CD8-positive, alpha-beta memory T cell (primary cell): ENCODE measurements around the gene RIPOR2. TPM values are rescaled to one million over a fixed set of nuclear protein-coding genes. Genes with fewer than 3 reads are reported as not detected.

ENCODE experiments used
- CTCF ChIA-PET: fragments of 350-600 bp; sonication (Branson Sonifier 250); formaldehyde crosslinking; loops from one replicate; lab custom pipeline; 2021; ENCODE audit warnings: antibody characterized with exemption; lab: Charles Lee
- POLR2A ChIA-PET: fragments of 350-600 bp; sonication (Branson Sonifier 250); formaldehyde crosslinking; loops from one replicate; lab custom pipeline; 2021; ENCODE audit warnings: antibody characterized with exemption; lab: Charles Lee
- DNase-seq, 5 donors: peaks; one replicate each; pipeline versions ENCODE4 v3.0.0 to v3.0.0-alpha.2; 2020 to 2022; ENCODE audit warnings: mixed read lengths in 1 of 5
- H3K27ac ChIP-seq: one replicate; pipeline ENCODE4 v1.7.0; 2013; ENCODE audit warnings: low read depth, mild to moderate bottlenecking, low read length, moderate library complexity
- H3K27me3 ChIP-seq: 2 replicates; pipeline ENCODE4 v1.7.0; 2013; ENCODE audit warnings: low read length, mild to moderate bottlenecking; ENCODE audit not compliant: insufficient read depth, poor library complexity, severe bottlenecking
- H3K36me3 ChIP-seq: 2 replicates; pipeline ENCODE4 v1.7.0; 2013; ENCODE audit warnings: mild to moderate bottlenecking, low read length, moderate library complexity; ENCODE audit not compliant: insufficient read depth
- H3K4me1 ChIP-seq: 2 replicates; pipeline ENCODE4 v1.7.0; 2013; ENCODE audit warnings: mild to moderate bottlenecking, low read length, moderate library complexity; ENCODE audit not compliant: insufficient read depth
- H3K4me3 ChIP-seq: 2 replicates; pipeline ENCODE4 v1.7.0; 2013; ENCODE audit warnings: mild to moderate bottlenecking, low read length
- H3K9me3 ChIP-seq: 2 replicates; pipeline ENCODE4 v1.7.0; 2013; ENCODE audit warnings: mild to moderate bottlenecking, low read length
- H3K27ac Mint-ChIP-seq, 8 donors: one replicate each; pipeline ENCODE4 v1.8.0; 2020 to 2021; ENCODE audit warnings: mixed read lengths in 8 of 8, mild to moderate bottlenecking in 6 of 8, inconsistent platforms in 3 of 8, moderate library complexity in 3 of 8
- H3K27me3 Mint-ChIP-seq, 2 donors: one replicate each; pipeline ENCODE4 v1.8.0; 2020 to 2021; ENCODE audit warnings: mixed read lengths in 2 of 2, mild to moderate bottlenecking in 1 of 2, moderate library complexity in 1 of 2
- H3K36me3 Mint-ChIP-seq, 3 donors: one replicate each; pipeline ENCODE4 v1.8.0; 2020 to 2021; ENCODE audit warnings: mixed read lengths in 3 of 3, inconsistent platforms in 1 of 3, mild to moderate bottlenecking in 1 of 3
- H3K4me1 Mint-ChIP-seq, 3 donors: one replicate each; pipeline ENCODE4 v1.8.0; 2020 to 2021; ENCODE audit warnings: mixed read lengths in 3 of 3, inconsistent platforms in 1 of 3, mild to moderate bottlenecking in 1 of 3
- H3K4me3 Mint-ChIP-seq, 7 donors: one replicate each; pipeline ENCODE4 v1.8.0; 2020 to 2021; ENCODE audit warnings: mixed read lengths in 7 of 7, mild to moderate bottlenecking in 6 of 7, moderate library complexity in 4 of 7, inconsistent platforms in 2 of 7
- H3K9me3 Mint-ChIP-seq, 5 donors: one replicate each; pipeline ENCODE4 v1.8.0; 2020 to 2022; ENCODE audit warnings: mixed read lengths in 5 of 5, mild to moderate bottlenecking in 3 of 5, moderate library complexity in 2 of 5, inconsistent platforms in 1 of 5
- polyA plus RNA-seq: library from polyadenylated mRNA; unstranded; fragments of 300-500 nt; fragmentation: Illumina TruSeq; gene quantifications from one replicate; pipeline ENCODE4 v1.2.3, GENCODE V29; 2021
- total RNA-seq, 2 experiments: library from RNA; stranded (reverse); gene quantifications; one replicate each; pipeline ENCODE4 v1.2.3, GENCODE V29; 2021

Gene RIPOR2
- total and polyA plus RNA-seq, 3 experiments from 2014 or later = 54.4 to 427 (median 58.2) TPM

DNA sequence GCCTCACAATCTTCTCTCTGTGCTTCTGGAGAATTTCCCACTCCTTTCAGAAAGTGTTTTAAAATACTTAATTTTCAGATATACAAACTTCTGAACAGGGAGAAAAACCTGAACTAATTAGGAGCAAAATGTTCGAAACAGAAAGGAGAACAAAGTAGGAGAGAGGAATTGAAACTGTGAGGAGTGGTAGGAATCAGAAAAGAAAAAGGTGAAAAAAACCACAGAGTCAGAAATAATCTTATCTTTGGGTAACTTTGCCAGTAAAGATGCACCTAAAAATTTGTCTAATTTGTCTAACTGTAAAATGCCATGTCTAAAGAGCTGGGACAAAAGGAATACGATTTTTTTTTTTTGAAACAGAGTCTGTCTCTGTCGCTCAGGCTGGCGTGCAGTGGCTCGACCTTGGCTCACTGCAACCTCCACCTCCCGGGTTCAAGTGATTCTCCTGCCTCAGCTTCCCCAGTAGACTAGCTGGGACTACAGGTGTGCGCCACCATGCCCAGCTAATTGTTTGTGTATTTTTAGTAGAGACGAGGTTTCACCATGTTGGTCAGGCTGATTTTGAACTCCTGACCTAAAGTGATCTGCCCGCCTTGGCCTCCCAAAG, 4.7 kb upstream of the RIPOR2 start:
- Histone ChIP-seq H3K36me3 (no peaks in the 10 kb centered on the region), H3K27ac (no peak overlapping the region), H3K9me3 (peaks cover 13% of the 10 kb centered on the region), H3K4me3 (no peak overlapping the region), H3K4me1 (peaks cover 57% of the 10 kb centered on the region), H3K27me3 (no peaks in the 10 kb centered on the region)
- H3K36me3 Mint-ChIP-seq = peaks cover 4 to 39% (median 29%) of the 10 kb centered on the region in 3 donors
- POLR2A ChIA-PET = interaction anchor here (8.3 kb wide), 1 partner anchor 10 kb away, joined by 117 read pairs; no protein-coding TSS in a partner anchor
- H3K27ac Mint-ChIP-seq = peak overlapping the region in 5 of 8 donors; percentile 23 to 93 (median 38)
- H3K27me3 Mint-ChIP-seq = no peaks in the 10 kb centered on the region
- CTCF ChIA-PET = interaction anchor here (3.3 to 9.4 kb wide), 2 partner anchors 13 to 51 kb away, joined by 18 to 192 read pairs; no protein-coding TSS in a partner anchor
- peak overlapping the region in 5 of 7 donors; percentile 4 to 59 (median 45) for H3K4me3 Mint-ChIP-seq
- H3K9me3 Mint-ChIP-seq = peaks cover 15 to 27% (median 24%) of the 10 kb centered on the region in 5 donors
- peaks cover 60 to 84% (median 79%) of the 10 kb centered on the region in 3 donors for H3K4me1 Mint-ChIP-seq
- no peak for DNase-seq

DNA sequence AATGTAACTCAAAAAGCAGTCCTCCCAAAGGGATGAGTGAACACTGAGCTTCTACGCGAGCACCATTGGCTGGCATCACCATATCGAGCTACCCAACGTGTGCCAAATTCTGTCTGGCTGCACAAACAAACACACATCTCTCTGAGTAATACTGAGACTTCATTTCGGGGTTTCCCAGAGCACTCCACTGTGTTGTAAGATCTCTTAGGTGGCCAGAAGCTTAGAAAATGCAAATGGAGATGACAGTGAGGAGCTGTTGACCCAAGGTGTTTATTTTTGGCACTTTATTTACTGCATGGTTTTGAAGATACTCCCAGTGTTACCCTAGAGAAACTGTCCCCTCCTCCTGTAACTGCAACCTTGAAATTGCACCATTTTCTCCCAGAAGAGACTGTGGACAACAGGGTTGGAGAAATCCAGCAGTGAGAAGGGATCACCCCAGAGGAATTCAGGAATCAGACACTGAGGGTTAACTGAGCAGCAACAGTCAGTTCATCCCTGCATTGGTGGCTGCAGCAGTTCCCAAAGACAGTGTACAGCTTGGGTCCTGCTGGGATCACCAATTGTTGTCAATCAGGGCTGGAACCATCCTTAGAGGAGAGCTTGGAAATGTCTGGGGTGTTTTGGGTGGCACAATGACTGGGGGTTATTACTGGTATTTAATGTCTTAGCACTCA, 1.0 kb upstream of the RIPOR2 start:
- Mint-ChIP-seq H3K4me3 (peak overlapping the region; percentile 85 to 99 (median 99)), H3K27me3 (no peaks in the 10 kb centered on the region), H3K27ac (peak overlapping the region; percentile 84 to 97 (median 90)), H3K4me1 (peaks cover 56 to 64% (median 64%) of the 10 kb centered on the region in 3 donors), H3K9me3 (peaks cover 0 to 2% (median 0%) of the 10 kb centered on the region in 5 donors), H3K36me3 (peaks cover 13 to 50% (median 25%) of the 10 kb centered on the region in 3 donors)
- Histone ChIP-seq H3K4me1 (peaks cover 48% of the 10 kb centered on the region), H3K27me3 (no peaks in the 10 kb centered on the region), H3K9me3 (no peaks in the 10 kb centered on the region), H3K36me3 (no peaks in the 10 kb centered on the region), H3K4me3 (peak overlapping the region; percentile 72), H3K27ac (peak overlapping the region; percentile 21)
- peak in 2 of 5 donors; percentile 60 to 72 for DNase-seq
- ChIA-PET CTCF (interaction anchor here (0.6 to 9.4 kb wide), 17 partner anchors 8 to 134 kb away, joined by 3 to 192 read pairs (median 42); no protein-coding TSS in a partner anchor), POLR2A (interaction anchor here (0.7 to 8.3 kb wide), 10 partner anchors 9 to 81 kb away, joined by 3 to 117 read pairs (median 4); no protein-coding TSS in a partner anchor)

- H3K4me1 ChIP-seq = peaks cover 45% of the 10 kb centered on the region
- H3K36me3 Mint-ChIP-seq = peaks cover 27 to 75% (median 35%) of the 10 kb centered on the region in 3 donors
- H3K4me3 Mint-ChIP-seq = peak overlapping the region; percentile 85 to 99 (median 99)
- H3K4me1 Mint-ChIP-seq = peaks cover 54 to 65% (median 64%) of the 10 kb centered on the region in 3 donors
- H3K9me3 ChIP-seq = no peaks in the 10 kb centered on the region
- peak overlapping the region; percentile 64 for H3K27ac ChIP-seq
- ChIA-PET CTCF (interaction anchor here (0.7 to 9.4 kb wide), 37 partner anchors 8 to 212 kb away, joined by 3 to 192 read pairs (median 12); no protein-coding TSS in a partner anchor), POLR2A (interaction anchor here (0.5 to 8.3 kb wide), 7 partner anchors 15 to 108 kb away, joined by 3 to 117 read pairs (median 4); no protein-coding TSS in a partner anchor)
- H3K27ac Mint-ChIP-seq = peak overlapping the region; percentile 84 to 97 (median 90)
- H3K27me3 Mint-ChIP-seq = no peaks in the 10 kb centered on the region
- no peaks in the 10 kb centered on the region for H3K9me3 Mint-ChIP-seq
- no peaks in the 10 kb centered on the region for H3K27me3 ChIP-seq
- H3K4me3 ChIP-seq = peak overlapping the region; percentile 72
- peak in 4 of 5 donors; percentile 39 to 75 (median 61) for DNase-seq
- peaks cover 12% of the 10 kb centered on the region for H3K36me3 ChIP-seq
Measured at GRCh38 chr6:24933868-24934401, 1.8 kb downstream of the RIPOR2 start.

GRCh38 chr6:24933266-24933665, 2.5 kb downstream of the RIPOR2 start:
- Mint-ChIP-seq H3K27ac (peak overlapping the region; percentile 84 to 97 (median 90)), H3K27me3 (no peaks in the 10 kb centered on the region), H3K9me3 (no peaks in the 10 kb centered on the region), H3K36me3 (peaks cover 27 to 81% (median 35%) of the 10 kb centered on the region in 3 donors), H3K4me3 (peak overlapping the region; percentile 85 to 99 (median 99)), H3K4me1 (peaks cover 52 to 65% (median 64%) of the 10 kb centered on the region in 3 donors)
- Histone ChIP-seq H3K9me3 (no peaks in the 10 kb centered on the region), H3K27me3 (no peaks in the 10 kb centered on the region), H3K4me1 (peaks cover 42% of the 10 kb centered on the region), H3K36me3 (peaks cover 17% of the 10 kb centered on the region), H3K27ac (peak overlapping the region; percentile 1), H3K4me3 (peak overlapping the region; percentile 72)
- CTCF ChIA-PET = interaction anchor here (0.7 to 9.4 kb wide), 30 partner anchors 8 to 212 kb away, joined by 3 to 192 read pairs (median 14); no protein-coding TSS in a partner anchor
- no peak for DNase-seq
- POLR2A ChIA-PET = interaction anchor here (1.0 to 8.3 kb wide), 5 partner anchors 15 to 58 kb away, joined by 3 to 117 read pairs (median 46); no protein-coding TSS in a partner anchor

DNA sequence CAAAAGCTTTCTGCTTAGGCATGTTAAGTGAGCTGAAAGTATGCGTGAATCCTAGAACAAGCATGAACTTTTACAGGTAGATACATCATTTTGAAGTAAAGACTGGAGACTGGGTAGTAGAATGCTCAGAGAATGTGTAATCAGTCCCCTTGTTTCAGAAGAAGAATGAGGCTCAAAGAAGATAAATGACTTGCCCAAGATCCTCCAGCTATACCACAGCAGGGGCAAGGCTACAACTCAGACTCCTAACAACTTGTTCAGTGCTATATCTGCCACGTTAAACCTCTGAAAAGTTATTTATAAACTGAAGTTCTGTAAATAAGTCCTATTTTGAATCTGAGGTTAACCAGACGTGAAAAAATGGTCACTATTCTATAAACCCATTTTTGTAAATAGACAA, 2.9 kb downstream of the RIPOR2 start:
- H3K4me1 ChIP-seq = peaks cover 41% of the 10 kb centered on the region
- ChIA-PET POLR2A (interaction anchor here (1.0 to 8.3 kb wide), 4 partner anchors 18 to 59 kb away, joined by 3 to 117 read pairs (median 53); no protein-coding TSS in a partner anchor), CTCF (interaction anchor here (0.9 to 9.4 kb wide), 24 partner anchors 7 to 211 kb away, joined by 3 to 192 read pairs (median 20); no protein-coding TSS in a partner anchor)
- H3K36me3 Mint-ChIP-seq = peaks cover 27 to 81% (median 35%) of the 10 kb centered on the region in 3 donors
- peak overlapping the region; percentile 85 to 99 (median 99) for H3K4me3 Mint-ChIP-seq
- peak overlapping the region; percentile 72 for H3K4me3 ChIP-seq
- no peaks in the 10 kb centered on the region for H3K27me3 ChIP-seq
- H3K27me3 Mint-ChIP-seq = no peaks in the 10 kb centered on the region
- peak overlapping the region in 7 of 8 donors; percentile 84 to 97 (median 90) for H3K27ac Mint-ChIP-seq
- H3K9me3 Mint-ChIP-seq = no peaks in the 10 kb centered on the region
- H3K27ac ChIP-seq = peak overlapping the region; percentile 1
- H3K9me3 ChIP-seq = no peaks in the 10 kb centered on the region
- H3K4me1 Mint-ChIP-seq = peaks cover 49 to 65% (median 62%) of the 10 kb centered on the region in 3 donors
- DNase-seq = no peak
- peaks cover 17% of the 10 kb centered on the region for H3K36me3 ChIP-seq

- Mint-ChIP-seq H3K9me3 (peaks cover 0 to 5% (median 0%) of the 10 kb centered on the region in 5 donors), H3K36me3 (peaks cover 33 to 87% (median 42%) of the 10 kb centered on the region in 3 donors), H3K4me3 (peak overlapping the region; percentile 85 to 99 (median 99)), H3K27me3 (no peaks in the 10 kb centered on the region), H3K27ac (peak overlapping the region; percentile 72 to 97 (median 90)), H3K4me1 (peaks cover 47 to 65% (median 62%) of the 10 kb centered on the region in 3 donors)
- peak in 2 of 5 donors; percentile 47 to 76 for DNase-seq
- H3K4me1 ChIP-seq = peaks cover 41% of the 10 kb centered on the region
- no peaks in the 10 kb centered on the region for H3K27me3 ChIP-seq
- ChIA-PET POLR2A (interaction anchor here (4.8 to 8.3 kb wide), 3 partner anchors 19 to 60 kb away, joined by 46 to 117 read pairs (median 60); no protein-coding TSS in a partner anchor), CTCF (interaction anchor here (1.1 to 9.4 kb wide), 15 partner anchors 7 to 85 kb away, joined by 3 to 192 read pairs (median 43); no protein-coding TSS in a partner anchor)
- peaks cover 22% of the 10 kb centered on the region for H3K36me3 ChIP-seq
- H3K4me3 ChIP-seq = peak overlapping the region; percentile 72
- H3K9me3 ChIP-seq = no peaks in the 10 kb centered on the region
- peak overlapping the region; percentile 49 for H3K27ac ChIP-seq
Measured at GRCh38 chr6:24931718-24932691, 3.8 kb downstream of the RIPOR2 start.
